ENCODE data around the gene TRPM2.
A peak's percentile ranks its signal among the peaks of the same experiment; 100 is the strongest.

The TRPM2 gene

GRCh38 chr21:44371596-44371995, 18.2 kb downstream of the TRPM2 start:
- TF ChIP-seq CTCF (IDR thresholded peaks at IDR 0.05; ENCODE audit: insufficient read depth, low read depth, low read length, missing control alignments), result no peak
- H3K4me3 ChIP-seq (ENCODE audit: low read depth, low read length), result no peak overlapping the region
- DNase-seq (ENCODE audit: low read depth), result no peak

DNA sequence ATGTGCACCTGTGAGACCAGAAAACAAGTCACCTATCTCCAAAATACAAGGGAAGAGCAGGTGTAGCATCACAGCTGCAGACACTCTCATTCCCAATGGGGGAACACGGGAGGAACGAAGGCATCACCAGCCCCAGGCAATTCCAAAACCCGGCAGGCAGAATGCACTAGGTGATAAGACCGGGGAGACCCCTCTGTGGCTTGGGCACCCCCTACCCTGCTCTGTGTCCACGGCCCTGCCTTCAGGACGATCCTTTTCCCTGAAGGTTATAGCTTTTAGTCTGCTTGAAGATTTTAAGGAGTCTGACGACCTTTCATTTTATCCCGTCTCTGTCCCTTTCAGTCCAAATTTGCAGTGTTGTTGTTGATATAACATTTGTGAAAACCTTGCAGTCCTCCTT, 19.2 kb downstream of the TRPM2 start:
- DNase-seq (ENCODE audit: low read depth), result no peak
- H3K4me3 ChIP-seq (ENCODE audit: low read depth, low read length), result no peak overlapping the region
- TF ChIP-seq CTCF (IDR thresholded peaks at IDR 0.05; ENCODE audit: insufficient read depth, low read depth, low read length, missing control alignments), result no peak

GRCh38 chr21:44374601-44375280, 21.3 kb downstream of the TRPM2 start:
- DNase-seq (ENCODE audit: low read depth), result no peak
- no peak for TF ChIP-seq CTCF (IDR thresholded peaks at IDR 0.05; ENCODE audit: insufficient read depth, low read depth, low read length, missing control alignments)
- no peak overlapping the region for H3K4me3 ChIP-seq (ENCODE audit: low read depth, low read length)

DNA sequence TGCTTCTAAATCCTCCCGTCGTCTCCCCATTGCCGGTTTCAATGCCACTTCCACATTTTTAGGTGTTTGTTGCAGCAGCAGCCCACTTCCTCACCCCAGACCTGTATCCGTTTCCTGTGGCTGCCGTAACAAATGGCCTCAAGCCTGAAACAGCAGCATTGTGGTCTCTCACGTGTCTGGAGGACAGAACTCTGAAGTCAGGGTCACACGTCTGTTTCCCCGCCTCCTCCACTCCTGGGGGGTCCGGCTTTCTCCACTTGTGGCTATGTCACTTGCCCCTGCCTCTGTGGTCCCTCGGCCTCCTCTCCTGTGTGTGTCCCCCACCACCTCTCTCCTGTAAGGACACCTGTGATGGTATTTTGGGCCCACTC, 21.8 kb downstream of the TRPM2 start:
- peak; percentile 47 for DNase-seq (ENCODE audit: low read depth)
- no peak for TF ChIP-seq CTCF (IDR thresholded peaks at IDR 0.05; ENCODE audit: insufficient read depth, low read depth, low read length, missing control alignments)

GRCh38 chr21:44375761-44376241, 22.4 kb downstream of the TRPM2 start:
- H3K4me3 ChIP-seq (ENCODE audit: low read depth, low read length), result no peak overlapping the region
- TF ChIP-seq CTCF (IDR thresholded peaks at IDR 0.05; ENCODE audit: insufficient read depth, low read depth, low read length, missing control alignments), result no peak
- no peak for DNase-seq (ENCODE audit: low read depth)

More for the DNA sequence above, 21.8 kb downstream of the TRPM2 start:
- H3K4me3 ChIP-seq (ENCODE audit: low read depth, low read length), result no peak overlapping the region

- H3K4me3 ChIP-seq (ENCODE audit: low read depth, low read length), result no peak overlapping the region
- no peak for DNase-seq (ENCODE audit: low read depth)
- no peak for TF ChIP-seq CTCF (IDR thresholded peaks at IDR 0.05; ENCODE audit: insufficient read depth, low read depth, low read length, missing control alignments)
These were observed 23.2 kb downstream of the TRPM2 start for GRCh38 chr21:44376606-44377005.

Measured in GM12865 (cell line).